HPDE6-E6E7 (cell line): ENCODE data around the gene CDYL2.

Experiments
- DNase-seq: peaks from one replicate; pipeline ENCODE4 v3.0.0; 2011; ENCODE audit warnings: missing footprints; ENCODE audit errors: extremely low spot score

CDYL2 gene

DNA sequence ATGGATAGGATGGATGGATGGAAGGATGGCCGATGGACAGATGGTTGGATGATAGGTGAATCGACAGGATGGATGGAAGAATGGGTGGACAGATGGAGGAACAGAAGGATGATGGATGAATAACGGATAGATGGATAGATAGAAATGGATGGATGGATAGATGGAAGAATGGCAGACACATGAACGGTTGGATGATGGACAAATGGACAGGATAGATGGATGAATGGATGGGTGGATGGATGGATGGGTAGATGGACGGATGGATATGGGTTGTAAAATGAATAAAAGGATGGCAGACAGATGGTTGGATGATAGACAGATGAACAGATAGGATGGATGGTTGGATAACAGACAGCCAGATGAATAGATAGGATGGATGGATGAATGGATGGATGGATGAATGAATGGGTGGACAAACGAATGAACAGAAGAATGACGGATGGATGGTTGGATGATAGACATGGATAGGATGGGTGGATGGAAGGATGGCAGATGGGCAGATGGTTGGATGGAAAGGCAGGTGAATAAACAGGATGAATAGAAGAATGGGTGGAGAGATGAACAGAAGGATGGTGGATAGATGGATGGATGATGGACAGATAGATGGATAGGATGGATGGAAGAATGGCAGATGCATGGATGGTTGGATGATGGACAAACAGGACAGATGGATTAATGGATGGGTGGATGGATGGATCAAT lies 207.7 kb downstream of the CDYL2 start:
- no peak for DNase-seq

DNA sequence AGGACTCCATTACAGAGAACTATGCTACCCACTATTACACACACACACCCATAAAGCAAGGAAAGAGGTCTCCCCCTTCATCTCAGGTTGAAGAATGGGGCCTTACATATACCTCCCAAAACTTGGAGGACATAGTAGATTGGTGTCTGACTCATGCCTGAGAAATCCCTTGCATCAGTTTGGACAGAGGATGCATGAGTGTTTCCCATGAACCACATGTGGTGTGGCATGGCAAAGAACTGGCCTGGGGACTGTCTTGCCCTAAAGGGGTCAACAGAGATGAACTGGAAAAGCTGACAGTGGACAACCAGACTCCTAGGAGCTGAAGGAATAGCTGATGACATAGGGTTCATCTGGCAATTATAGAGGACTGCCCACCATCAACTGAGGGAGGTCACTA lies 209.6 kb downstream of the CDYL2 start:
- no peak for DNase-seq

DNA sequence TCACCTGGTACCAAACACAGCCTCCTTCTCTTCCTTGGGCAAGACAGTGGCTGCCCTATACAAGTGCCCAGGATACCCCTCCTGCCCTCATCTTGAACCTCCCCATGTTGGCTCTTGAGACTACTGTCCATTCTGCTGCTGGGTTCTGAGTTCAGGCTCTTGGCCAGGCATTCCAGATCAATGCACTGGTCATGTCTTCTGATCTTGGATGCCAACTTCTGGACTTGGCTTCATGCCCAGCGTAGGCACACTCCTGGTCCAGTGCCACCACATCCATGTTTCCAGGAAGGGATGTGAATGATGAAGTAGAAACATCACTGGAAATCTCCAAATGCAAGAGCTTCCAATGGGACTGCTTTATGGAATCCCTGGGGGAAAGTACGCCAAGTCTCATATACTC lies 212.1 kb downstream of the CDYL2 start:
- DNase-seq: no peak

DNA sequence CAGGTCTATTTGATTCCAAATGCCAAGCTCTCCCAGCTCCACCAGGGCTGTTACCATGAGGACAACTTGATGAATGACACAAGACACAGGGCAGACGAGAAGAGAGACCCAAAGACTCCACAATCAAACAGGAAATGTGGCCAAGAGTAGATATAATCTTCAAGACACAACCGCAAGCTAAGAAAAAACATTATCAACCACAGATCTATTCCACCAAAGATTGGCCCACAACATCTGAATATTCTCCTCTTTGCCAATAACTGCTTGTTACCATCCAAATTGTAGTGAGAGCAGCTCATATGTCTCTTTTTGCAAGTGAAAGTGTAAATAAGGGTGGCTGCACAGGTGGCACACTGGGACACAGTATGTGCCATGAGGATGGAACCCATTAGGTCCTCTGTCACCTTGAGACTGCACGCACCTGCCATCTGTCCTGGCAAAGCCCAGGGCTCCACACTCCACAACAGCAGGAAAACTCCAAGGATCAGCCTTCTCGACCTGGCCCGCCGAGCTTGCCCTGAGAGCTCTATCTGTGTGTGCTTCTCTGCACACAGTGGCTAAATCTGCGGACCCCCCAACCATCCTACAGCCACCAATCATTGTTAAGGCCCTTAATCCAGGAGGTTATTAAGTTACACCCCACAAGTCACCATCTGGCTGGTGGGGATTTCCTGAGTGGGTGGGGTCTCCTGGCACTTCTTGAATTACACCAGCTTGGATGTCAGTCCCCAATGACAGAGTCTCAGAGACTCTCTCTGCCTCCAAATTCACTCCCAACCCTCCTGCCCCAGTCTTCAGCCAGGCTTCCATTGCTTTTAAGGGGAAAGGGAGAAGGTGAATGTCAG lies 213.1 kb downstream of the CDYL2 start:
- no peak for DNase-seq

DNA sequence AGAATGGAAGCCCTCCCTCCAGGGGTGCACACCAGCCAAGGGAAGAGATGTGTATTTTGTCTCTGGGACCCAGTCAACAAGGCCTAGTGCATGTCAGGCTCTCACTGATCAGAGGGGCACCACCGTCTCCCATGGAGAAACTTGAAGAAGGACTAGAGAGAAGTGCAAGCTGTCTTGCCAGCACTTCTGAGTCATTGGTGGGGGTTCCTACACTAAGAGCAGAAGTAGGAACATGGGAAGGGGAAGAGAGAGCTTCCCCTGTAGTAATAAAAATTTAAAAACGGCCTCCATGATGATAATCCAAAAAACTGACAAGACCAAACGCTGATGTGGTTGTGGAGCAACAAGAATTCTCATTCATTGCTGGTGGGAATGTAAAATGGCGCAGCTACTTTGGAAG lies 217.3 kb downstream of the CDYL2 start:
- DNase-seq: no peak

DNA sequence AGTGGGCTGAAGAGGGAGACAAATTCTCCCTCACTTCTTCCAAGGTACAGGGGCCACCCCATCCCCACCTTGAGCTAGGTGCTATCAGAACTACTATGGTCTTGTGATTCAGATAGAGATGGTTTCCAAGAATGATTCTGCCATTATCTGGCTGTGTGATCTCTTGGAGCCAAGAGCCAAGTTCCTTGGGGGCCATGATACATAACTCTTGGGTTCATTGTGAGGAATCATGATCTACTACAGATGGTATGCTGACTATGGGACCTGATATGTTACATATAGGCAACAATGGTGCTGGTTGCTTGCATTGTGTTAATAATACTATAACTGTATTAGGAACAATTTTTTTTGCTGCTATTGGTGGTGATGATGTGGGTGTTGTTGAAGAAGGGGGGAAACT lies 217.9 kb downstream of the CDYL2 start:
- DNase-seq: no peak

DNA sequence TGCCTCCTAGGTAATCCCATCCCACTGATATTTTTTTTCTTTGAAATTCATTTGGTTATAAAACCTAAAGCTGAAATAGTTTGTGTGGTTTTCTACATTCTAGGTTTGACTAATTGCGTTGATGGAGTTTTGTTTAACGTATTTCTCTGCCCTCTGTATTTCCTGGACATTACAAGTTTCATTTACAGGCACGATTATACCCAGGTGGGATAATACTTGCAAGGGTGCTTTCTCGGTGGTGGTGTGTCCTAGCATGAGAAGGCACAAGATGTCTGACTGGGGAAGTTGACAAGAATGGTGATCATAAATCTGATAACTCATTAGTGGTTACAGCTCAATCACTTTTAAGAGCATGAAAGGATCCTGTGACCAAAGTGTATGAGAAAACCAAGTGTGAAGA lies 218.6 kb downstream of the CDYL2 start:
- no peak for DNase-seq

DNA sequence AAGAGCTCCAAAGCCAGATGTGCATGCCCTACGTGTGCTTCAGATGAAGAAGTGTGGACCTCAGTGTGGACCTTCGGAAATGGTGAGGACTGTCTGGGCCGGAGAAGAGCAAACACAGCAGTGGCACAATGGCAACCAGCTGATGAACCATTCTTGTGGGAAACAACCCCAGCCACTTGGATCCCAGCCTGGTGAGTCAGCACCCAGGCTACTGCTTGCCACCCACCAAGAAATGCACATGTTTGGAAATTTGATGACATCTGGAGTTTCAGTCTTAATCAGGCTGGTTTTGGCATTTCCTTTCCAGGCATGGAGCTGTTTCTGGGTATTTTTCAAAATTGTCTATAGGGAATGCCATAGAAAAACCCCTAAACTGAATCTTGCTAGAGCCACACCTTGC lies 220.9 kb downstream of the CDYL2 start:
- DNase-seq: no peak

DNA sequence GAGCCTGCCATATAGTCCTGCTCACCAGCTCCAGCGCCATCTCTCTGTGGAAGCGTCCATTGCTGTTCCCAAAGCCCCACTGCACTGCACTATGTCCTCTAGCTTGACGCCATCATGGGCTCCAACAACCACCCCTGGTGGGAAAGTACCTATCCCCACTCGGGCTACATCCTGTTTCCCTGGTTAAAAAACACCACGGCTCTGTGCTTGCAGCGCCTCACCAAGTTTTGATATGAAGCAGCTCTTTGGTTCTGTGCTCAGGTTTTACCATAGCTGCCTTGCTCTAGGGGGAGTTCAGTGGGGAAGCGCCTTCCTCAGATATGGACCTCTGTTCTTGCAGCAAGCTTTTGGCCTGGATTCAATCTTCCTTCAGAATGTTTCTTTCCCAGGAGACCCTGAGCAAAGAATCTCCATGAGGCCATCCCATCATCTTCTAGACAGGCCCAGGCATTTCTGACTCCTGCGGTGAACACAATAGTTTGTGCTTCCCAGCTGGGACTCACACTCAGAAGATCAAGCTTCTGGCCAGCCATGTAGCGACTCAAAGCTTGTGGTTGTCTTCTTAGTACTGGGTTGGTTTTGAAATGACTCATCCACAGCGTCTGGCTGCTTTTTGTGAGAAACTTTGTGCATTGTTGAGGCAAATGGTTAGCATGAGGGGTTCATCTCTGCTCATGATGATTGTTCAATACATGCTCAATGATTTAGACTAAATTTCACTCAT lies 224.1 kb downstream of the CDYL2 start:
- no peak for DNase-seq

DNA sequence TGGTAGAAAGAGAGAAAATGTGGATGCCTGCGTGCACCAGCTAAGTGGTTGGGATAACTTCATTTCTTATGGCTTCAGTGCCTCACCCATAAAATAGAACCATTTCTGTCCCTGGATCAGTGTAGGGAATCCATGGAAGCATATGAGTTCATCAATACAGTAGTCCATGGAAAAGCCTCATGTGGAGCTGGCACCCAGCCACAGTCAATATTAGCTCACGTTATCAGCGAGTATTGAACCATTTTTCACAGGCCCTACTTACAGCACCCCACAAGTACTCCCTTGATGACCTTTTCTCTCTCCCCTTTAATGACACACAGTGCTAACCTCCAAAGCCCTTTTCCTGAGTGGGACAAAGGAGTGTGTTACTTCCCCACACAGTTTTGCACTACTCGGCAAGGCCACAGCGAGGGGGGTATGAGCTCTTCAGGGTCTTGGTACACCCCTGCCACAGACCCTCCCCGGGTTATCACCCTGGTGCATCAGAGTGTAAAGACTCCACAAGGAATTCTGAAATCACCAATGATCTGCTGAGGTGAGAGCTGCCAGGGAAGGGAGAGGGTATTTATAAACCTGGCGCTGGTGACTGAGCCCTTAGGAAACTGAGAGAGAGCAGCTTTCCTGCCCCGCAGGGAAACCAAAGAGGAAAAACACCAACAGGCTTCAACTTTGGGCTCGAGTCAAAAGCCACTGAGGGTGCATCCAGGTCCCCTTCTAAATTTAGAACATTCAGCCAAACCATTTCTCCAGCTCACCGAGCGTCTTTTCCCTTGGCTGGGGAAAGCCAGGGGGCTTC lies 226.7 kb downstream of the CDYL2 start:
- no peak for DNase-seq

DNA sequence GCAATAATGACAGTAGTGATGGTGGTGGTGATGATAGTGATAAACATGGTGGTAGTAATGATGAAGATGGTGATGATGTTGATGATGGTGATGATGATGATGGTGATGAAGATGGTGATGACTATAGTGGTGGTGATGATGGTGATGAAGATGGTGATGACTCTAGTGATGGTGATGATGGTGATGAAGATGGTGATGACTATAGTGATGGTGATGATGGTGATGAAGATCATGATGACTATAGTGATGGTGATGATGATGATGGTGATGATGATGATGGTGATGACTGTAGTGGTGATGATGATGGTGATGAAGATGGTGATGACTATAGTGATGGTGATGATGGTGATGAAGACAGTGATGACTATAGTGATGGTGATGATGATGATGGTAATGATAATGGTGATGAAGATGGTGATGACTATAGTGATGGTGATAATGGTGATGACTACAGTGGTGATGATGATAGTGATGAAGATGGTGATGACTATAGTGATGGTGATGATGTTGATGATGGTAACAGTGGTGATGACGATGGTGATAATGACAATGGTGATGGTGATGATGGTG lies 228.0 kb downstream of the CDYL2 start:
- no peak for DNase-seq

DNA sequence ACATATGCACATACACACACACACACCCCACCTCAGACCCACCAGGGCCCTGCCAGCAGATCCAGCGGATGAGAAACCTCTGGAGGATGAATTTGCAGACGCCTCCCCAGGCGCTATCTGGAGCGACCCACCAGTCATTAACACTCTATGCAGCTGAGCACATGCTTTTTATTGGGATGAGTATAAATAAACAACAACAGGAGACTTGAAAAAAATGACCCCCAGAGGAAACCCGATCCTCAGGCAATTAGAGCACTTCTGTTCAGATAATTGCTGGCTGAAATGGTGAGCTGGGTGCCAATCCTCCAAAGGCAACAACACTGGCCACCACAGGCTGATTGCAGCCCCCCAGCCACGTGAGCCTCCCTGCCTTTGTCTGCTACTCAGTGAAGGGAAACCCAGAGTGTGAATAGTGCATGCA lies 230.7 kb downstream of the CDYL2 start:
- no peak for DNase-seq

DNA sequence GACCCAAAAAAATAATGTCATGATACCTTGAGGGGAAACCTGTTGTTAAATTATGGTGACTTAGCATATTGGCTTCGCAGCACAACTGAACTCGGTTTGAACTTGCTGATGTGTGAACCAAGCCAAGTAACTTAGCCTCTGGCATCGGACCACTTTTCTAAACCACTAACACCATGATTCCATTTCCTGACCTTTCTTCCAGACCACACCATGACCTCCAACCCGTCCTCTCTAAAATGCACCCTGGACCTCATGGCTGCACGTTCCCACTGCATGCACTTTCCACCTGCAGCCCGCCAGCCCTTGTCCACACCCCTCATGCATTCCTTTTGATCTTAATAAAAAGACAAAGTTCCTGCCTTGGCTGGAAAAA lies 234.3 kb downstream of the CDYL2 start:
- DNase-seq: no peak

DNA sequence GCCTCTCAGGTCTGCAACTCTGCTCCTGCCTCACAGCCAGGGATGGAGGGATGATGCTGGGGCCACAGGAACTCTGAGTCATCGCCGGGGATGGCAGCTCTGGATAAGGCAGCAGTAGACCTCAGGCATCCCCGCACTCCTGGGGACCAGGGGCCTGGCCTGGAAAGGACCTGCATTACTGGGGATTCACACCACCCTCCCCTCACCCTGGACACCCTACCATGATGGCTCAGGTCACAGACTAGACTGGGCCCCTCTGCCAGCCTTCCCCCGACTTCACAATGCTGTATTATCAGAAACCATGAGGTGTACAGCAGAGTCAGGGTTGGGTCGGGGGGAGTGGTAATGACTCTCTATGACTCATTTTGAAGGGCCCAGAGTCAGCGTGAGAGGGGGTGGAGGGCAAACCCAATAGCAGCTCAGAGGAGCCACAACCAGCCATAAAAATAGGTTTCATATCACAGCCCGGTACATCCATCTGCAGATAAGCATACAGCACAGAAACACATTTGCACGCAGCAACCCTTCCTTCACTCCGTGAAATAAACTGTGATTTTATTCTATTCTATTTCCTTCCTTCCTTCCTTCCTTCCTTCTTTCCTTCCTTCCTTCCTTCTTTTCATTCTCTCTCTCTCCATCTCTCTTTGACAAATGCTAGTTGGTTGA lies 234.8 kb downstream of the CDYL2 start:
- peak; percentile 29 for DNase-seq

DNA sequence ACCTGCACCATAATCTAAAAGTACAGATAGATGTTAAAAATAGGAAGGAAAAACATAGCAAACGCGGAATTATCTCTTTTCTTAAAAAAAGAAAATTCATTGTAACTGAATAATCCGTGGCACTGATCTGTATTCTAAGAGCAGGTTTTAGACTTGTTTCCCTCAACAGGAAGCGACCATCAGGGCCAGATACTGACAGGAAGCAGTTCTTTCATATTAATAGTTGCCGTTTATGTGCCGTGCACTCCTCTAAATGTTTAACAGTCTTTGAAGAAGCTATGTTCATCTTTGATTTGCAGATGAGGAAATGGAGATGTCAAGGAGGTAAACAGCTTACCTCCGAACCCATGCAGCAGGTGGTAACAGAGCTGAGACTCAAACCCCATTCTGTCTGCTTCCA lies 240.0 kb downstream of the CDYL2 start:
- DNase-seq: no peak

DNA sequence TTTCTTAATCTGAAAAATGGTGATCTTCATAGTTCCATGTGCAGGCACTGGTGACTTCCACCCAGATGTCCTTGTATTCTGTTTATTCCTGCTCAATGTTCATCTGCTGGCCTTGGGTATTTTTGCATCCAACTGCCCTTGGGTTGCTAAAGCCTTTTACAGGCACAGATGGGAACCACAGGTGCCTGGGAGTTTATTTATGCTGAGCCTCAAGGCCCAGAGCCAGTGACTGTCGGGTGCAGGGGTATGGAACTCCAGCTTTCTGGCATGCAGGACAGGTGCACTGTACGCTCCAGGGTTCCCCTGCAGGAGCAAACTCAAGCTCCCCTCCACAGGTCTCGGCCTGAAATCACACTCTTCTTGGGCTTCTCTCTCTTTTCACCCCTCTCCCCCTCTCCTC lies 241.3 kb downstream of the CDYL2 start:
- DNase-seq: no peak

DNA sequence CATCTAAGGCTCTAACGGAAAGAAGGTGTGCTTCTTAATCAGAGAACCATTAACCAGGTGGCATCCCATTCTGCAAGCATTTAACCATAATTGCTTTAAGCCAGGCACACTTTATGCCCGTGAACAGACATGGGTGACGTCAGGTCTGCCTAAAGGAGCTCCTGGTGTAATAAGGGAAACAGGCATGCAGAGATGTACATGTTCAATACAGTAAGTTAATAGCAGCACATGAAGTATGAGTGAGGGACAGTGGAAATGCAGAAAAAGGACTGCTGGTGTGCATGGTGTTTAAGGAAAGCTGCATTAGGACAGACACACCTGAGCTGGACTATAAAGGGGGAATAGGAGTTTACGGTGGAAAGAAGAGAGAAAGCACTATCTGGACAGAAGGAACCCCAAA lies 245.0 kb downstream of the CDYL2 start:
- DNase-seq: no peak

DNA sequence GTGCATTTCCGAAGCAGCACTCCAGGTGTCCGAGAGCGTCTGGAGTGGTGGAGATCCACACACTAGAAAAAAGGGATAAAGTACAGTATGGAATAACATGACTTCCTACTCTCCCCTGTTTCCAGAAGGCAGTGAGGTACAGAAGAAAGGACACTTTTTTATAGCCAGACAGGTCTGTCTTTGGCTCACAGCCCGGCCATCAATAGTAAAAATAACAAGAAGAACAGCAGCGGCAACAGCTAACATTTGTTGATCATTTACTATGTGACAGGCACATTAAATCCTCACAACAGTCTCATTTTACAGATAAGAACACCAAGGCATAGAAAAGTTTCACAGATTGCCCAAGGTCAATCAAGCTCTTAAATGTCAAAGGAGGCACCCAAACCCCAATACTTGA lies 247.4 kb downstream of the CDYL2 start:
- DNase-seq: no peak

DNA sequence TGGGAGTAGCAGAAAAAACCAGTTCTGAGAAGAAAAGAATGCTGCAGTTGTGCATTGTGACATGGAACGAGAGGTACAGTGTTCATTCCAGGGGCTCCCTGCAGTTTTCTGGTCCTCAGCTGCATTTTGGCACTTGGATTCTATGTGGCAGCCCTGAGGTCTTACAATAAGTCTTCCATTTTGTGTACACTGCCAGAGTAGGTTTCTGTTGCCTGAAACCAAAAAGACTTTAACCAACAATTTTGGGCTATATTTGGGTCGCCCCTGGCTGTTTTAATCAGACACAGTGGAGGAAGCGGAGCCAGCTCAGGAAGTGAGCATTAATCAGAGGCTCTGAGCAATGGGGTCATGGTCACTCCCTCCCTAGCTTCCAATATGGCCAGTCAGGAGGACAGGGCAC lies 247.9 kb downstream of the CDYL2 start:
- DNase-seq: no peak

DNA sequence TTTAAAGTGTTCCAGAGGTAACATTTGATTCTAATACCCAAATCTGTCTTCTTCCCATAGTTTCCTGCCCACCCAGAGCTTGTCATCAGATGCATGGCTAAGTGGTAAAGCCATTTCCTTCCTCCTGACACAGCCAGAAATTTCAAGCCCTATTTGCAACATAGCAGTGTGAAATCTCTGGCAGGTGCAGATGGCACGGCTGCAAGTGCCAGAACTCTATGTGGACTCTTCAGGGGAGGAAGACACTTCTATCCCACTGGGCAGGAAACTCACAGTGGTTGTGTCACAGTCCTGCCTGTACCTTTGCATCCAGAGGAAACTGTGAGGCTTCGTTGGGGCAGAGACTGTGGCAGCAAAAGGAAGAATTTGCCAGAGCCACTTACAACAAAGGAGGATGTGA lies 250.4 kb downstream of the CDYL2 start:
- DNase-seq: no peak

DNA sequence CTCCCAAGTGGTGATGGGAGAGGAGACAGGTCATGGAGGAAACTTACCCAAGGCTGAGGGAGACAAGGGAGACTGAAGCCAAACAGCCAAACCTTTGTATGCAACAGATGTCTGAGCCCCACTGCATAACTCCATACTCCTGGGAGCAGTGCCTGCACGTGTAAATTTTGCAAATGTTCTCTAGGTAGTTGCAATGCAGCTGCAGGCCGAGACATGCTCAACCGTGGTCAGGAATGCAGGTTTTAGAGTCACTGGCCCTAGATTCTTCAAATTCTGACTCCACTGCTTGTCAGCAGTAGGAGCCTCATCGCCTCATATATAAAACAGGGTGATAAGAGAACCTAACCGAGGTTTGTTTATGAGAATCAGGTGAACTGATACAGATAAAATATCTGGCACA lies 252.1 kb downstream of the CDYL2 start:
- DNase-seq: peak; percentile 13
